ENCODE data around the gene LGMN. TPM values are rescaled to one million over a fixed set of nuclear protein-coding genes. Genes with fewer than 3 reads are reported as not detected.

The LGMN gene
- total and polyA plus RNA-seq, 2 of the 13 experiments (the other 11 are each of a cell fraction or from before 2014, with no cell fraction given) = 28.9 to 76.4 TPM

DNA sequence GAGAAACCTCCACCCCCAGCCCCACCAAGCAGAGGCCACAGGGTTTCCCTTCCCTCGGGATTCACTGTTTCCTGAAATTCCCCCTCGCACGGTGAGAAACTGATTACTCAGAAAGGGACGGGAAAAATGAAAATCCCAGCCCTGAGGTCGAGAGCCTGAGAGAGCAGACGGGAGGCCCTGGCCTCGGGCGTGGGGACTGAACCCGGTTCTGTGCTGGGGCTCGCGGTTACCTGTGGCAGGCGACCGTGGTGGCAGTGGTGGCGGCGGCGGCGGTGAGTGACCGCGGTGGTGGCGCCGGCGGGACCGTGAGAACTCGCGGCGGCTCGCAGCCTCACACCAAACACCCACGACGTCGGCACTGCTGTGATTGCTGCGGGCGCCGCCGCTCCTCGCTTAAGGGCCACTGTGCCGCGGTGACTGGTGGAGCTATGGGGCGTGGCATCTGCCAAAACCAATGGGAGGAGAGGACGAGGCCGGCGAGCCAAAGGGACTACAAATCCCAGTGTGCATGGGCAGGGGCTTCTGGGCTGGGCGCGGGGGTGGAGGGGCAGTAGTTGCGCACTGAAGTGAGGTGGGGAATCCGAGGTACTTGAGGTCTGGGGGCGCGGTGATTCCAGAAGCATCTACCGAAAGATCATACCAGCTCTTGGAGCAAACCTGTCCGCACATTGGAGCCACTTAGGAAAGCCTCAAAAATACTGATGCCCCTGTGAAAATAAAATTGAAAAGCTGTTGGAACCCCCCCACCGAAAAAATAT is at the start of gene LGMN (continued):
- TF ChIP-seq CBX2 (IDR thresholded peaks at IDR 0.05; ENCODE audit: low read depth, low read length) (no peak), CBX2 (CRISPR knock-in tag; IDR thresholded peaks at IDR 0.05; ENCODE audit: low read depth) (no peak), JUNB (CRISPR knock-in tag; IDR thresholded peaks at IDR 0.05; ENCODE audit: borderline replicate concordance) (no peak), ZFP37 (CRISPR knock-in tag; IDR thresholded peaks at IDR 0.05; ENCODE audit: borderline replicate concordance) (no peak), KLF12 (CRISPR knock-in tag; IDR thresholded peaks at IDR 0.05; ENCODE audit: borderline replicate concordance) (no peak), NFKBIZ (CRISPR knock-in tag; IDR thresholded peaks at IDR 0.05) (peak; percentile 66; the same call in 1 of the 2 replicates), GLMP (CRISPR knock-in tag; IDR thresholded peaks at IDR 0.05; ENCODE audit: borderline replicate concordance) (no peak), ZNF136 (CRISPR knock-in tag; IDR thresholded peaks at IDR 0.05; ENCODE audit: low read depth) (0 out of 2 replicates have a peak, but pooled peaks have one; percentile 62), ZBTB2 (CRISPR knock-in tag; IDR thresholded peaks at IDR 0.05; ENCODE audit: low read depth) (no peak), ZNF773 (CRISPR knock-in tag; IDR thresholded peaks at IDR 0.05; ENCODE audit: borderline replicate concordance) (no peak), KDM4B (CRISPR knock-in tag; IDR thresholded peaks at IDR 0.05) (no peak), ZNF780A (CRISPR knock-in tag; IDR thresholded peaks at IDR 0.05) (no peak), ZNF607 (CRISPR knock-in tag; IDR thresholded peaks at IDR 0.05; ENCODE audit: borderline replicate concordance) (peak; percentile 91; the same call in 1 of the 2 replicates), PHF20 (CRISPR knock-in tag; IDR thresholded peaks at IDR 0.05) (peak; percentile 41; the same call in 1 of the 2 replicates), NFIC (IDR thresholded peaks at IDR 0.05; ENCODE audit: low read length) (no peak), JUND (CRISPR knock-in tag; IDR thresholded peaks at IDR 0.05) (0 out of 2 replicates have a peak, but pooled peaks have one; percentile 60)
- TF ChIP-seq, protein P1, sequence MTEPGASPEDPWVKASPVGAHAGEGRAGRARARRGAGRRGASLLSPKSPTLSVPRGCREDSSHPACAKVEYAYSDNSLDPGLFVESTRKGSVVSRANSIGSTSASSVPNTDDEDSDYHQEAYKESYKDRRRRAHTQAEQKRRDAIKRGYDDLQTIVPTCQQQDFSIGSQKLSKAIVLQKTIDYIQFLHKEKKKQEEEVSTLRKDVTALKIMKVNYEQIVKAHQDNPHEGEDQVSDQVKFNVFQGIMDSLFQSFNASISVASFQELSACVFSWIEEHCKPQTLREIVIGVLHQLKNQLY (CRISPR knock-in tag; IDR thresholded peaks at IDR 0.05) = no peak
- TF ChIP-seq, protein P2, sequence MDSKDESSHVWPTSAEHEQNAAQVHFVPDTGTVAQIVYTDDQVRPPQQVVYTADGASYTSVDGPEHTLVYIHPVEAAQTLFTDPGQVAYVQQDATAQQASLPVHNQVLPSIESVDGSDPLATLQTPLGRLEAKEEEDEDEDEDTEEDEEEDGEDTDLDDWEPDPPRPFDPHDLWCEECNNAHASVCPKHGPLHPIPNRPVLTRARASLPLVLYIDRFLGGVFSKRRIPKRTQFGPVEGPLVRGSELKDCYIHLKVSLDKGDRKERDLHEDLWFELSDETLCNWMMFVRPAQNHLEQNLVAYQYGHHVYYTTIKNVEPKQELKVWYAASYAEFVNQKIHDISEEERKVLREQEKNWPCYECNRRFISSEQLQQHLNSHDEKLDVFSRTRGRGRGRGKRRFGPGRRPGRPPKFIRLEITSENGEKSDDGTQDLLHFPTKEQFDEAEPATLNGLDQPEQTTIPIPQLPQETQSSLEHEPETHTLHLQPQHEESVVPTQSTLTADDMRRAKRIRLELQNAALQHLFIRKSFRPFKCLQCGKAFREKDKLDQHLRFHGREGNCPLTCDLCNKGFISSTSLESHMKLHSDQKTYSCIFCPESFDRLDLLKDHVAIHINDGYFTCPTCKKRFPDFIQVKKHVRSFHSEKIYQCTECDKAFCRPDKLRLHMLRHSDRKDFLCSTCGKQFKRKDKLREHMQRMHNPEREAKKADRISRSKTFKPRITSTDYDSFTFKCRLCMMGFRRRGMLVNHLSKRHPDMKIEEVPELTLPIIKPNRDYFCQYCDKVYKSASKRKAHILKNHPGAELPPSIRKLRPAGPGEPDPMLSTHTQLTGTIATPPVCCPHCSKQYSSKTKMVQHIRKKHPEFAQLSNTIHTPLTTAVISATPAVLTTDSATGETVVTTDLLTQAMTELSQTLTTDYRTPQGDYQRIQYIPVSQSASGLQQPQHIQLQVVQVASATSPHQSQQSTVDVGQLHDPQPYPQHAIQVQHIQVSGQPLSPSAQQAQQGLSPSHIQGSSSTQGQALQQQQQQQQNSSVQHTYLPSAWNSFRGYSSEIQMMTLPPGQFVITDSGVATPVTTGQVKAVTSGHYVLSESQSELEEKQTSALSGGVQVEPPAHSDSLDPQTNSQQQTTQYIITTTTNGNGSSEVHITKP (CRISPR knock-in tag; IDR thresholded peaks at IDR 0.05; ENCODE audit: low read depth) = peak; percentile 94
- TF ChIP-seq, protein P3, sequence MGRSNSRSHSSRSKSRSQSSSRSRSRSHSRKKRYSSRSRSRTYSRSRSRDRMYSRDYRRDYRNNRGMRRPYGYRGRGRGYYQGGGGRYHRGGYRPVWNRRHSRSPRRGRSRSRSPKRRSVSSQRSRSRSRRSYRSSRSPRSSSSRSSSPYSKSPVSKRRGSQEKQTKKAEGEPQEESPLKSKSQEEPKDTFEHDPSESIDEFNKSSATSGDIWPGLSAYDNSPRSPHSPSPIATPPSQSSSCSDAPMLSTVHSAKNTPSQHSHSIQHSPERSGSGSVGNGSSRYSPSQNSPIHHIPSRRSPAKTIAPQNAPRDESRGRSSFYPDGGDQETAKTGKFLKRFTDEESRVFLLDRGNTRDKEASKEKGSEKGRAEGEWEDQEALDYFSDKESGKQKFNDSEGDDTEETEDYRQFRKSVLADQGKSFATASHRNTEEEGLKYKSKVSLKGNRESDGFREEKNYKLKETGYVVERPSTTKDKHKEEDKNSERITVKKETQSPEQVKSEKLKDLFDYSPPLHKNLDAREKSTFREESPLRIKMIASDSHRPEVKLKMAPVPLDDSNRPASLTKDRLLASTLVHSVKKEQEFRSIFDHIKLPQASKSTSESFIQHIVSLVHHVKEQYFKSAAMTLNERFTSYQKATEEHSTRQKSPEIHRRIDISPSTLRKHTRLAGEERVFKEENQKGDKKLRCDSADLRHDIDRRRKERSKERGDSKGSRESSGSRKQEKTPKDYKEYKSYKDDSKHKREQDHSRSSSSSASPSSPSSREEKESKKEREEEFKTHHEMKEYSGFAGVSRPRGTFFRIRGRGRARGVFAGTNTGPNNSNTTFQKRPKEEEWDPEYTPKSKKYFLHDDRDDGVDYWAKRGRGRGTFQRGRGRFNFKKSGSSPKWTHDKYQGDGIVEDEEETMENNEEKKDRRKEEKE (IDR thresholded peaks at IDR 0.05) = no peak
